Mucosa of descending colon (tissue), 3 donors: ENCODE measurements around the gene COX4I1. TPM values are rescaled to one million over a fixed set of nuclear protein-coding genes. Genes with fewer than 3 reads are reported as not detected.
A peak's percentile ranks its signal among the peaks of the same experiment; 100 is the strongest.

Source experiments
- ATAC-seq: fragments of 200-7000 bp; cut with Tn5 transposase; one replicate; pipeline ENCODE4 v1.9.1; 2020; ENCODE audit warnings: mild to moderate bottlenecking, moderate library complexity
- DNase-seq, 3 donors: peaks; one replicate each; pipeline ENCODE4 v3.0.0-alpha.2; 2020
- H3K36me3 ChIP-seq: fragments of 200-600 bp; one replicate; pipeline ENCODE4 v1.8.0; 2021; ENCODE audit warnings: low read depth, mild to moderate bottlenecking
- H3K4me1 ChIP-seq: fragments of 200-600 bp; one replicate; pipeline ENCODE4 v1.8.0; 2021; ENCODE audit warnings: low read depth, mild to moderate bottlenecking
- H3K4me3 ChIP-seq: fragments of 200-600 bp; one replicate; pipeline ENCODE4 v1.8.0; 2021; ENCODE audit warnings: mild to moderate bottlenecking
- H3K9me3 ChIP-seq: fragments of 200-600 bp; one replicate; pipeline ENCODE4 v1.8.0; 2021; ENCODE audit warnings: mild to moderate bottlenecking
- intact Hi-C, 2 donors: fragments of 100-400 bp; cut with DNase I in 1 of 2; cut with micrococcal nuclease in 1 of 2; formaldehyde crosslinking; loops; one replicate each; pipeline versions ENCODE4 v1.11.0 to v1.11.1; 2022; cut with DNase I, micrococcal nuclease
- long read RNA-seq, 2 donors: library from polyadenylated mRNA; unstranded; transcript quantifications; one replicate each; pipeline ENCODE4 v2.0.0, GENCODE V29; 2019 to 2021
- total RNA-seq, 3 donors: library from RNA; stranded (reverse); fragmentation: NEBNext Ultra II Directional in 2 of 3; extraction: Animal tissue kit (Norgen Biotek cat#: 25700) in 2 of 3; gene quantifications; one replicate each; pipeline versions ENCODE4 v1.2.1 to v1.2.4, GENCODE V29; 2021 to 2023
- TF ChIP-seq, protein P1 (sequence below): fragments of 200-600 bp; IDR thresholded peaks from one replicate; pipeline ENCODE4 v1.8.0; 2022; ENCODE audit warnings: antibody characterized with exemption, mild to moderate bottlenecking
- donor health status: DM: no; HTN: no; CAD: no; lungs with moderate emphysema.
- donor health status: DM: no; HTN: no; CAD: no.
- donor health status: DM: no; HTN: yes; CAD: no.

Gene COX4I1
- total RNA-seq, result 1,000 to 10,000 TPM in 2 of 3 donors, 100 to 1,000 TPM in 1; 793 to 1,140 (median 1,020) TPM
- long read RNA-seq, donor 1, transcript COX4I1-215 (3 exons, 2,271 nt), result minor isoform, 19 of 641 reads
- long read RNA-seq, donor 1, transcript COX4I1-201 (5 exons, 708 nt), result major isoform, 574 of 641 reads
- long read RNA-seq, donor 1, transcript COX4I1-203 (5 exons, 873 nt), result minor isoform, 7 of 641 reads
- long read RNA-seq, donor 1, transcript COX4I1-202 (5 exons, 716 nt), result minor isoform, 6 of 641 reads
- long read RNA-seq, donor 1, partial matches to known transcripts, result 16 of 641 reads
- long read RNA-seq, donor 1, other reads (novel, unspliced or antisense), result 13 of 641 reads
- long read RNA-seq, donor 2, transcript COX4I1-202 (5 exons, 716 nt), result minor isoform, 11 of 1,070 reads
- long read RNA-seq, donor 2, transcript COX4I1-215 (3 exons, 2,271 nt), result minor isoform, 8 of 1,070 reads
- long read RNA-seq, donor 2, transcript COX4I1-201 (5 exons, 708 nt), result major isoform, 925 of 1,070 reads
- long read RNA-seq, donor 2, transcript COX4I1-203 (5 exons, 873 nt), result minor isoform, 6 of 1,070 reads
- long read RNA-seq, donor 2, partial matches to known transcripts, result 91 of 1,070 reads
- long read RNA-seq, donor 2, other reads (novel, unspliced or antisense), result 20 of 1,070 reads

GRCh38 chr16:85799497-85800320, at the start of gene COX4I1, which contains the start of gene EMC8:
COX4I1 (plus strand) TSS chr16:85799695; CDS start chr16:85801206, 1,511 bp downstream.
EMC8 (minus strand) TSS chr16:85799544; CDS start chr16:85799295, 249 bp downstream.
- DNase-seq (peak; percentile 97 to 98 (median 97)), ATAC-seq (peak; percentile 97)
- TF ChIP-seq, protein P1, sequence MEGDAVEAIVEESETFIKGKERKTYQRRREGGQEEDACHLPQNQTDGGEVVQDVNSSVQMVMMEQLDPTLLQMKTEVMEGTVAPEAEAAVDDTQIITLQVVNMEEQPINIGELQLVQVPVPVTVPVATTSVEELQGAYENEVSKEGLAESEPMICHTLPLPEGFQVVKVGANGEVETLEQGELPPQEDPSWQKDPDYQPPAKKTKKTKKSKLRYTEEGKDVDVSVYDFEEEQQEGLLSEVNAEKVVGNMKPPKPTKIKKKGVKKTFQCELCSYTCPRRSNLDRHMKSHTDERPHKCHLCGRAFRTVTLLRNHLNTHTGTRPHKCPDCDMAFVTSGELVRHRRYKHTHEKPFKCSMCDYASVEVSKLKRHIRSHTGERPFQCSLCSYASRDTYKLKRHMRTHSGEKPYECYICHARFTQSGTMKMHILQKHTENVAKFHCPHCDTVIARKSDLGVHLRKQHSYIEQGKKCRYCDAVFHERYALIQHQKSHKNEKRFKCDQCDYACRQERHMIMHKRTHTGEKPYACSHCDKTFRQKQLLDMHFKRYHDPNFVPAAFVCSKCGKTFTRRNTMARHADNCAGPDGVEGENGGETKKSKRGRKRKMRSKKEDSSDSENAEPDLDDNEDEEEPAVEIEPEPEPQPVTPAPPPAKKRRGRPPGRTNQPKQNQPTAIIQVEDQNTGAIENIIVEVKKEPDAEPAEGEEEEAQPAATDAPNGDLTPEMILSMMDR, result no peak
- intact Hi-C loops, result no loop called here
- peaks cover 23% of the 10 kb centered on the region for H3K4me1 ChIP-seq
- H3K36me3 ChIP-seq, result no peaks in the 10 kb centered on the region
- no peaks in the 10 kb centered on the region for H3K9me3 ChIP-seq
- peak within 1 kb of the TSS; percentile 98 for H3K4me3 ChIP-seq

DNA sequence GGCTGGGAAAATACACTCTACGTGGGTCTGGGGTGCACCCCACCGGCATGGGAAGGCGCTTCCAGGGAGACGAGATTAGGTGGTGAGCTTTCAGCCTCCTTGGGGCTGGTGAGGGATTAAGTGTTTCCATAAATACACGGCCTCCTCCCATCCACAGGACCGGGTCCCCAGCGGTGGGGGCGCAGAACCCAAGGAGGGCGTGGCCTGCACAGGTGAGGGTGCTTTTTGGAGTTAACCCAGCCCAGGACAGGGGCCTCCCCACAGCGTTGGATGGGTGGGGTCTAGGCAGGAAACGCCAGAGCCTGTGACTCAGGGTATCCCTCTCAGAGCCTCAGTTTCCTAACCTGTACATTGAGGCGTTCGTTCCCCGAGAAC, 49.7 kb upstream of the COX4I1 start:
- TF ChIP-seq, protein P1, result no peak
- H3K36me3 ChIP-seq, result no peaks in the 10 kb centered on the region
- H3K4me3 ChIP-seq, result no peak overlapping the region
- H3K4me1 ChIP-seq, result peaks cover 28% of the 10 kb centered on the region
- no peak for DNase-seq
- intact Hi-C loops, result no loop called here
- H3K9me3 ChIP-seq, result no peaks in the 10 kb centered on the region
- no peak for ATAC-seq

DNA sequence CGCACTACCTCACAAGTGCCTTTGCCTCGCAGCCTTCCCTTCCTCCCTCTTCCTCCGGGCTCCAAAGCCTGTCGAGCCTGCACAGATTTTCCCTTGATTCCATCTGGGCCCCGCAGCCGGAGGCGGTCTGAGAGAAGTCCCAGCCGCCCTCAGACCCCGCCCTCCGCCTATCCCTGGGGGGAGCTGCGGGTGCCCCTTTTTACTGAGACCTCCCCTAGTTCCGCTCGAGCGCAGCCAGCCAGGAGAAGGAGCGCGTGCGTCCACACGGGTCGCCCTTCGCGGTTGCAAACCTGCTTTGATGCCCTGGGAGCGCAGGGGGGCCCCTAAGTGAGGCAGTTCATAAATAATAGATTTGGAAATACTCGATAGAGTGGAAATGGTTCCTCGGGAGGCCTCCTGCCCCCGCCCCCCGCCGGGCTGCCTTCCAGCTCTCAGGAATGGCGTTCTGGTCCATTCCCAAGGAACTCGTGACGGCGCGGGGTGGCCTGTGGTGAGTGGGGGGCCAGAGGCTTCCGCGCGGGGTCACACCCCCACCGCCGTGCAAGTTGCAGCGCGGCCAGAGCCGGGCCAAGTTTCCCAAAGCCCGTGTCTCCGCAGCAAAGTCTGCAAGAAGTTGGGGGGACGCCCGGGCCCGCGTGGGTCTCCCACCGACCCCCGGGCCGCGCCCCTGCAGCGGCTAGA, 49.2 kb upstream of the COX4I1 start:
- TF ChIP-seq, protein P1, result no peak
- Histone ChIP-seq H3K4me3 (peak overlapping the region; percentile 11), H3K36me3 (no peaks in the 10 kb centered on the region), H3K9me3 (no peaks in the 10 kb centered on the region), H3K4me1 (peaks cover 28% of the 10 kb centered on the region)
- ATAC-seq (peak; percentile 15), DNase-seq (peak; percentile 39 to 78 (median 60))
- intact Hi-C loops, result no loop called here

- no peaks in the 10 kb centered on the region for H3K9me3 ChIP-seq
- DNase-seq, result peak in 2 of 3 donors; percentile 59 to 73
- TF ChIP-seq, protein P1, result no peak
- peak within 1 kb of the TSS; percentile 11 for H3K4me3 ChIP-seq
- ATAC-seq, result peak; percentile 83
- H3K36me3 ChIP-seq, result no peaks in the 10 kb centered on the region
- intact Hi-C loops, result no loop called here
- peaks cover 28% of the 10 kb centered on the region for H3K4me1 ChIP-seq
These were observed 48.4 kb upstream of the COX4I1 start, which contains the start of gene C16orf74 for GRCh38 chr16:85750827-85751697. C16orf74 (minus strand) TSS chr16:85751096; CDS start chr16:85735217, 15,879 bp downstream.
